ENCODE results near the gene TMPRSS13. TPM values are rescaled to one million over a fixed set of nuclear protein-coding genes. Genes with fewer than 3 reads are reported as not detected.

TMPRSS13 gene
- total and polyA plus RNA-seq, 2 of the 13 experiments (the other 11 are each of a cell fraction or from before 2014, with no cell fraction given), result not detected

- peaks cover 3 to 71% of the 10 kb centered on the region in 2 experiments; a peak in 4 of 5 replicates for H3K27me3 ChIP-seq (ENCODE audit: control insufficient read depth in 1 of 2, insufficient read depth in 2 of 2, low read length in 2 of 2)
- no TSS peak for BruUV-seq (replicated peaks)
- H3K9ac ChIP-seq (ENCODE audit: insufficient read depth, low read depth, low read length), result no peak overlapping the region
- intact Hi-C loops (cut with micrococcal nuclease; ENCODE audit: unreplicated experiment), result no loop called here
- no peak overlapping the region for H3K27ac ChIP-seq (ENCODE audit: extremely low read length, insufficient read depth, low read length)
- H3K4me2 ChIP-seq (ENCODE audit: low read depth, low read length), result no peak overlapping the region
- no peaks in the 10 kb centered on the region for H3K36me3 ChIP-seq (replicated peaks in 1 of 2; ENCODE audit: control insufficient read depth in 1 of 2, insufficient read depth in 2 of 2, low read length in 2 of 2)
- ATAC-seq (no peak), FAIRE-seq (no peak), DNase-seq (ENCODE audit: low spot score) (no peak)
- no peak overlapping the region for H2AFZ ChIP-seq (ENCODE audit: low read length)
- TF ChIP-seq IRX3 (CRISPR knock-in tag; IDR thresholded peaks at IDR 0.05; ENCODE audit: borderline replicate concordance, low read depth), result no peak
- no peak for TF ChIP-seq ZNF350 (CRISPR knock-in tag; IDR thresholded peaks at IDR 0.05; ENCODE audit: borderline replicate concordance, low read depth)
- TF ChIP-seq CBFB (CRISPR knock-in tag; IDR thresholded peaks at IDR 0.05), result no peak
- TF ChIP-seq ZBTB3 (CRISPR knock-in tag; IDR thresholded peaks at IDR 0.05; ENCODE audit: borderline replicate concordance, low read depth), result no peak
- no peak for TF ChIP-seq NFYC (CRISPR knock-in tag; IDR thresholded peaks at IDR 0.05)
- TF ChIP-seq ZBTB40 (IDR thresholded peaks at IDR 0.05), result no peak
- TF ChIP-seq ZBTB40 (CRISPR knock-in tag; IDR thresholded peaks at IDR 0.05), result no peak
- H3K4me3 ChIP-seq (replicated peaks in 1 of 3; ENCODE audit: insufficient read depth in 1 of 3, low read depth in 2 of 3, low read length in 3 of 3), result no peak overlapping the region
- in situ Hi-C loops (cut with HindIII; ENCODE audit: extremely low pct_ligation_motif_present, low pct_unique_long_range_greater_than_20kb), result no loop called here
- POLR2A ChIA-PET, result no interaction called here
- H4K20me1 ChIP-seq (ENCODE audit: insufficient read depth, low read length), result no peaks in the 10 kb centered on the region
- no peaks in the 10 kb centered on the region for H3K79me2 ChIP-seq (ENCODE audit: insufficient read depth, low read length)
- no peaks in the 10 kb centered on the region for H3K4me1 ChIP-seq (ENCODE audit: insufficient read depth, low read length)
- 19% methylated on average over 5 of the region's 5 CpGs for WGBS (ENCODE audit: low lambda C conversion rate)
- no peaks in the 10 kb centered on the region for H3K9me3 ChIP-seq (ENCODE audit: low read length)
- CTCF ChIA-PET (ENCODE audit: low intra/inter-chr PET ratio, low total read pairs), result no interaction called here
Measured at GRCh38 chr11:117914398-117914761, 14.8 kb downstream of the TMPRSS13 start.

Data from HepG2 (cell line).